Liver (tissue), 9 donors: ENCODE measurements around the gene ABCC2. TPM values are rescaled to one million over a fixed set of nuclear protein-coding genes. Genes with fewer than 3 reads are reported as not detected.
"Not testable (repeated sequence)": the region's sequence is repeated elsewhere in the genome, so short reads cannot be mapped to it uniquely, and the experiment has no call there.

ENCODE experiments used
- DNase-seq: peaks from one replicate; pipeline ENCODE4 v3.0.0-alpha.2; 2017; ENCODE audit warnings: low spot score
- H3K27ac ChIP-seq, 2 donors: one replicate each; pipeline ENCODE4 v1.7.0; 2013; ENCODE audit warnings: inconsistent platforms in 2 of 2, low read length in 2 of 2, control low read depth in 1 of 2, low read depth in 1 of 2, mild to moderate bottlenecking in 1 of 2
- H3K27me3 ChIP-seq, 4 donors: one replicate each; pipeline versions ENCODE4 v1.6.1 to v1.7.0; 2013; ENCODE audit warnings: low read length in 3 of 4, inconsistent platforms in 1 of 4, mild to moderate bottlenecking in 1 of 4, moderate library complexity in 1 of 4; ENCODE audit not compliant: control insufficient read depth in 4 of 4, insufficient read depth in 4 of 4
- H3K36me3 ChIP-seq, 4 donors: one replicate each; pipeline versions ENCODE4 v1.6.1 to v1.7.0; 2013; ENCODE audit warnings: low read length in 3 of 4, mild to moderate bottlenecking in 3 of 4, low read depth in 1 of 4, moderate library complexity in 1 of 4; ENCODE audit not compliant: control insufficient read depth in 4 of 4, insufficient read depth in 3 of 4
- H3K4me1 ChIP-seq, 4 donors: one replicate each; pipeline versions ENCODE4 v1.6.1 to v1.7.0; 2013; ENCODE audit warnings: low read length in 3 of 4, mild to moderate bottlenecking in 3 of 4, moderate library complexity in 1 of 4; ENCODE audit not compliant: control insufficient read depth in 4 of 4, insufficient read depth in 4 of 4
- H3K4me3 ChIP-seq, 3 donors: one replicate each; pipeline versions ENCODE4 v1.6.1 to v1.7.0; 2013; ENCODE audit warnings: low read length in 3 of 3, control low read depth in 1 of 3, low read depth in 1 of 3, mild to moderate bottlenecking in 1 of 3
- H3K9ac ChIP-seq, 2 donors: one replicate each; pipeline ENCODE4 v1.7.0; 2013; ENCODE audit warnings: low read length in 2 of 2, mild to moderate bottlenecking in 2 of 2, moderate library complexity in 2 of 2, control low read depth in 1 of 2, low read depth in 1 of 2
- H3K9me3 ChIP-seq, 4 donors: one replicate each; pipeline versions ENCODE4 v1.6.1 to v1.7.0; 2013; ENCODE audit warnings: low read length in 3 of 4; ENCODE audit not compliant: control insufficient read depth in 4 of 4
- ATF3 ChIP-seq: IDR thresholded peaks from 2 replicates; pipeline ENCODE4 v1.6.1; 2016; ENCODE audit warnings: antibody characterized with exemption
- CTCF ChIP-seq: fragments of 150-350 bp; IDR thresholded peaks from 2 replicates; pipeline ENCODE4 v1.5.1; 2017; ENCODE audit warnings: improper control_type of control experiment, low read depth, low read length; ENCODE audit not compliant: missing input control
- EGR1 ChIP-seq, 2 donors: IDR thresholded peaks; 2 replicates each; pipeline ENCODE4 v1.6.1; 2016 to 2018; ENCODE audit warnings: antibody characterized with exemption in 2 of 2, low read depth in 2 of 2
- FOXA2 ChIP-seq: IDR thresholded peaks from 2 replicates; pipeline ENCODE4 v1.6.1; 2016; ENCODE audit warnings: antibody characterized with exemption
- GABPA ChIP-seq, 2 donors: IDR thresholded peaks in 1 of 2; conservative IDR thresholded peaks in 1 of 2; 2 replicates each; pipeline ENCODE4 v1.6.1; 2016; ENCODE audit warnings: antibody characterized with exemption in 2 of 2, mild to moderate bottlenecking in 1 of 2, moderate library complexity in 1 of 2
- HNF4A ChIP-seq, 2 donors: conservative IDR thresholded peaks; 2 replicates each; pipeline ENCODE4 v1.6.1; 2016; ENCODE audit warnings: antibody characterized with exemption in 2 of 2, mild to moderate bottlenecking in 2 of 2
- HNF4G ChIP-seq: IDR thresholded peaks from 2 replicates; pipeline ENCODE4 v1.6.1; 2016; ENCODE audit warnings: antibody characterized with exemption
- JUND ChIP-seq, 2 donors: IDR thresholded peaks; 2 replicates each; pipeline ENCODE4 v1.6.1; 2016; ENCODE audit warnings: antibody characterized with exemption in 2 of 2
- NR2F2 ChIP-seq: IDR thresholded peaks from 2 replicates; pipeline ENCODE4 v1.6.1; 2016; ENCODE audit warnings: antibody characterized with exemption
- RAD21 ChIP-seq, 2 donors: IDR thresholded peaks; 2 replicates each; pipeline ENCODE4 v1.6.1; 2016; ENCODE audit warnings: antibody characterized with exemption in 2 of 2, mild to moderate bottlenecking in 2 of 2
- RXRA ChIP-seq, 2 donors: IDR thresholded peaks; 2 replicates each; pipeline ENCODE4 v1.6.1; 2017 to 2018; ENCODE audit warnings: antibody characterized with exemption in 2 of 2, mild to moderate bottlenecking in 1 of 2
- YY1 ChIP-seq: IDR thresholded peaks from 2 replicates; pipeline ENCODE4 v1.6.1; 2016; ENCODE audit warnings: antibody characterized with exemption, mild to moderate bottlenecking
- WGBS: extraction: QIAGEN DNeasy Blood & Tissue Kit; methylation state at CpG from one replicate; pipeline ENCODE4 v1.1.7; 2013; 5-methylcytosine and 5-hydroxymethylcytosine counted together
- polyA plus RNA-seq, 2 donors: library from polyadenylated mRNA; stranded (reverse) in 1 of 2; unstranded in 1 of 2; fragments of 200-250 nt in 1 of 2; fragments of >200 nt in 1 of 2; fragmentation: Nextera tagmentation in 1 of 2; extraction: Ambion mirVana in 1 of 2; gene quantifications; one replicate each; pipeline versions ENCODE4 v1.2.1 to v1.2.3, GENCODE V29; 2013 to 2015
- total RNA-seq, 2 donors: library from RNA; depleted of rRNA; stranded (reverse); fragments of >200 nt; gene quantifications; one replicate each; pipeline ENCODE4 v1.2.3, GENCODE V29; 2014
- TF ChIP-seq, protein P1 (sequence below): IDR thresholded peaks from 2 replicates; pipeline ENCODE4 v1.6.1; 2016; ENCODE audit warnings: antibody characterized with exemption
- TF ChIP-seq, protein P2 (sequence below): IDR thresholded peaks from 2 replicates; pipeline ENCODE4 v1.6.1; 2016; ENCODE audit warnings: antibody characterized with exemption, mild to moderate bottlenecking
- TF ChIP-seq, protein P3 (sequence below): IDR thresholded peaks from 2 replicates; pipeline ENCODE4 v1.6.1; 2016; ENCODE audit warnings: antibody characterized with exemption
- donor health status: healthy.
- donor health status: healthy.
- donor health status: healthy.
- donor health status: healthy.
- donor health status: healthy.

Gene ABCC2
- total and polyA plus RNA-seq, 4 donors, result 45.6 to 234 (median 70.1) TPM

GRCh38 chr10:99733366-99733765 lies 49.1 kb upstream of the ABCC2 start:
- Histone ChIP-seq H3K4me3 (no peak overlapping the region), H3K4me1 (peaks cover 2 to 22% (median 11%) of the 10 kb centered on the region in 4 donors), H3K9ac (no peak overlapping the region), H3K27ac (no peak overlapping the region), H3K27me3 (no peaks in the 10 kb centered on the region), H3K9me3 (no peaks in the 10 kb centered on the region), H3K36me3 (peaks cover 0 to 18% (median 10%) of the 10 kb centered on the region in 4 donors)
- WGBS, result 92% methylated on average over 8 of the region's 8 CpGs
- TF ChIP-seq, protein P1, sequence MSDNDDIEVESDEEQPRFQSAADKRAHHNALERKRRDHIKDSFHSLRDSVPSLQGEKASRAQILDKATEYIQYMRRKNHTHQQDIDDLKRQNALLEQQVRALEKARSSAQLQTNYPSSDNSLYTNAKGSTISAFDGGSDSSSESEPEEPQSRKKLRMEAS, result no peak
- TF ChIP-seq GABPA (IDR thresholded peaks at IDR 0.05 in 1 of 2, conservative IDR thresholded peaks at IDR 0.05 in 1 of 2), result no peak
- no peak for TF ChIP-seq ATF3
- TF ChIP-seq JUND (IDR thresholded peaks at IDR 0.05), result no peak
- no peak for TF ChIP-seq EGR1 (IDR thresholded peaks at IDR 0.05; ENCODE audit: low read depth in 2 of 2)
- no peak for TF ChIP-seq NR2F2
- no peak for DNase-seq

DNA sequence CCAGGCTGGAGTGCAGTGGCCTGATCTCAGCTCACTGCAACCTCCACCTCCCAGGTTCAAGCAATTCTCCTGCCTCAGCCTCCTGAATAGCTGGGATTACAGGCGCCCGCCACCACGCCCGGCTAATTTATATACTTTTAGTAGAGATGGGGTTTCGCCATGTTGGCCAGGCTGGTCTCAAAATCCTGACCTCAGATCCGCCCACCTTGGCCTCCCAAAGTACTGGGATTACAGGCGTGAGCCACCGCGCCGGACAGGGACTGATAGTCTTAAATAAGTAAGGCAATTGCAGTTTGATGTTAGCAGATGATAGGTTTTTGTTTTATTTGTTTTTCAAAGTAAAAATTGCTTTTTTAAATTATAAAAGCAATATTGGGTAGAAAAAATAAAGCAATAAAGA lies 48.3 kb upstream of the ABCC2 start:
- DNase-seq, H3K27ac ChIP-seq, H3K27me3 ChIP-seq, H3K9me3 ChIP-seq, H3K4me3 ChIP-seq, H3K9ac ChIP-seq: not testable (repeated sequence)
- Histone ChIP-seq H3K4me1 (peaks cover 2 to 22% (median 11%) of the 10 kb centered on the region in 4 donors), H3K36me3 (peaks cover 0 to 24% (median 6%) of the 10 kb centered on the region in 4 donors)
- WGBS, result 98% methylated on average over 10 of the region's 10 CpGs

DNA sequence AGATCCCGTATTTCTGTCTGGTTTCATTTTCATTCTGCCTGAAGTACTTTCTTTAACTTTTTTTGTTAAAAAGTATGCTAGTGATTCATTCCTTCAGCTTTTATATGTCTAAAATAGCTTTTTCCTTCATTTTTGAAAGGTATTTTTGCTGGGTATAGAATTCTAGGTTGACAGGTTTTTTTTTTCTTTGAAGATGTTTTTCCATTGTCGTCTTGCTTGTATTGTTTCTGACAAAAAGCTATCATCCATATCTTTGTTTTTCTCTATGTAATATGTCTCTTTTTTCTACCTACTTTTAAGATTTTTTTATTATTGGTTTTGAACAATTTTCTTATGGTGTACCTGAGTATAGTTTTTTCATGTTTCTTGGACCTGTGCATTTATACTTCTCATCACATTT lies 42.2 kb upstream of the ABCC2 start:
- no peak overlapping the region for H3K4me3 ChIP-seq
- 97% methylated on average over 2 of the region's 2 CpGs for WGBS
- H3K9ac ChIP-seq, result no peak overlapping the region
- no peak for DNase-seq
- H3K27me3 ChIP-seq, result no peaks in the 10 kb centered on the region
- H3K9me3 ChIP-seq, result no peaks in the 10 kb centered on the region
- H3K4me1 ChIP-seq, result peaks cover 0 to 6% (median 4%) of the 10 kb centered on the region in 4 donors
- H3K36me3 ChIP-seq, result peaks cover 6 to 71% (median 47%) of the 10 kb centered on the region in 4 donors
- TF ChIP-seq RXRA (IDR thresholded peaks at IDR 0.05), result no peak
- no peak overlapping the region for H3K27ac ChIP-seq

DNA sequence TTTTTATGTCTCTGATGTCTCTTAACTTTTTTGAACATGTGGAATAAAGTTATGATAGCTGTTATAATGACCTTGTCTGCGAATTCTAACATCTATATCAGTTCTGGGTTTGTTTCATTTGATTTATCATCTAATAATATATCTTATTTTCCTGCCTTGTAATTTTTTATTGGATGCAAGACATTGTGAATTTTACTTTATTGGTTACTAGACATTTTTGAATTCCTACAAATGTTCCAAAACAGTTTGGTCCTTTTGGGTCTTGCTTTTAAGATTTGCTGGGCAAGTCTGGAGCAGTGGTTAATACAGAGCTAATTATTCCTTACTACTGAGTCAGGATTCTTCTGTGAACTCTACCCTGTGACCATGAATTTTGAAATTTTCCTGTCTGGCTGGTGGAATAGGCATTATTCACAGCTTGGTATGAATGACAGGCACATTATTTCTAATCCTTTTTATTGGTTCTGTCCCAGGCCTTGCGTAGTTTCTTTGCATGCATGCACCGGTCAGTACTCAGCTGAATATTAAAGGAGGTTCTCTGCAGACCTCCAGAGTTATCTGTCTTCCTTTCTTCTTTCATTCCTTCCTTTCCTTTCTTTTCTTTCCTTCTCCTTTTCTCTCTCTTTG lies 41.4 kb upstream of the ABCC2 start:
- H3K4me1 ChIP-seq, result peaks cover 0 to 6% (median 3%) of the 10 kb centered on the region in 4 donors
- H3K9ac ChIP-seq, result no peak overlapping the region
- no peaks in the 10 kb centered on the region for H3K9me3 ChIP-seq
- over 99% methylated on average over 3 of the region's 3 CpGs for WGBS
- no peak overlapping the region for H3K4me3 ChIP-seq
- no peaks in the 10 kb centered on the region for H3K27me3 ChIP-seq
- peaks cover 7 to 75% (median 50%) of the 10 kb centered on the region in 4 donors for H3K36me3 ChIP-seq
- DNase-seq, result no peak
- H3K27ac ChIP-seq, result no peak overlapping the region
- no peak for TF ChIP-seq CTCF
- TF ChIP-seq HNF4A (conservative IDR thresholded peaks at IDR 0.05), result no peak
- no peak for TF ChIP-seq JUND (IDR thresholded peaks at IDR 0.05)
- TF ChIP-seq, protein P2, sequence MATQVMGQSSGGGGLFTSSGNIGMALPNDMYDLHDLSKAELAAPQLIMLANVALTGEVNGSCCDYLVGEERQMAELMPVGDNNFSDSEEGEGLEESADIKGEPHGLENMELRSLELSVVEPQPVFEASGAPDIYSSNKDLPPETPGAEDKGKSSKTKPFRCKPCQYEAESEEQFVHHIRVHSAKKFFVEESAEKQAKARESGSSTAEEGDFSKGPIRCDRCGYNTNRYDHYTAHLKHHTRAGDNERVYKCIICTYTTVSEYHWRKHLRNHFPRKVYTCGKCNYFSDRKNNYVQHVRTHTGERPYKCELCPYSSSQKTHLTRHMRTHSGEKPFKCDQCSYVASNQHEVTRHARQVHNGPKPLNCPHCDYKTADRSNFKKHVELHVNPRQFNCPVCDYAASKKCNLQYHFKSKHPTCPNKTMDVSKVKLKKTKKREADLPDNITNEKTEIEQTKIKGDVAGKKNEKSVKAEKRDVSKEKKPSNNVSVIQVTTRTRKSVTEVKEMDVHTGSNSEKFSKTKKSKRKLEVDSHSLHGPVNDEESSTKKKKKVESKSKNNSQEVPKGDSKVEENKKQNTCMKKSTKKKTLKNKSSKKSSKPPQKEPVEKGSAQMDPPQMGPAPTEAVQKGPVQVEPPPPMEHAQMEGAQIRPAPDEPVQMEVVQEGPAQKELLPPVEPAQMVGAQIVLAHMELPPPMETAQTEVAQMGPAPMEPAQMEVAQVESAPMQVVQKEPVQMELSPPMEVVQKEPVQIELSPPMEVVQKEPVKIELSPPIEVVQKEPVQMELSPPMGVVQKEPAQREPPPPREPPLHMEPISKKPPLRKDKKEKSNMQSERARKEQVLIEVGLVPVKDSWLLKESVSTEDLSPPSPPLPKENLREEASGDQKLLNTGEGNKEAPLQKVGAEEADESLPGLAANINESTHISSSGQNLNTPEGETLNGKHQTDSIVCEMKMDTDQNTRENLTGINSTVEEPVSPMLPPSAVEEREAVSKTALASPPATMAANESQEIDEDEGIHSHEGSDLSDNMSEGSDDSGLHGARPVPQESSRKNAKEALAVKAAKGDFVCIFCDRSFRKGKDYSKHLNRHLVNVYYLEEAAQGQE, result no peak
- TF ChIP-seq YY1, result no peak
- TF ChIP-seq FOXA2, result no peak
- TF ChIP-seq GABPA (IDR thresholded peaks at IDR 0.05 in 1 of 2, conservative IDR thresholded peaks at IDR 0.05 in 1 of 2), result no peak
- no peak for TF ChIP-seq NR2F2
- TF ChIP-seq RAD21 (IDR thresholded peaks at IDR 0.05), result no peak
- TF ChIP-seq HNF4G, result no peak
- TF ChIP-seq, protein P1, result no peak
- TF ChIP-seq, protein P3, sequence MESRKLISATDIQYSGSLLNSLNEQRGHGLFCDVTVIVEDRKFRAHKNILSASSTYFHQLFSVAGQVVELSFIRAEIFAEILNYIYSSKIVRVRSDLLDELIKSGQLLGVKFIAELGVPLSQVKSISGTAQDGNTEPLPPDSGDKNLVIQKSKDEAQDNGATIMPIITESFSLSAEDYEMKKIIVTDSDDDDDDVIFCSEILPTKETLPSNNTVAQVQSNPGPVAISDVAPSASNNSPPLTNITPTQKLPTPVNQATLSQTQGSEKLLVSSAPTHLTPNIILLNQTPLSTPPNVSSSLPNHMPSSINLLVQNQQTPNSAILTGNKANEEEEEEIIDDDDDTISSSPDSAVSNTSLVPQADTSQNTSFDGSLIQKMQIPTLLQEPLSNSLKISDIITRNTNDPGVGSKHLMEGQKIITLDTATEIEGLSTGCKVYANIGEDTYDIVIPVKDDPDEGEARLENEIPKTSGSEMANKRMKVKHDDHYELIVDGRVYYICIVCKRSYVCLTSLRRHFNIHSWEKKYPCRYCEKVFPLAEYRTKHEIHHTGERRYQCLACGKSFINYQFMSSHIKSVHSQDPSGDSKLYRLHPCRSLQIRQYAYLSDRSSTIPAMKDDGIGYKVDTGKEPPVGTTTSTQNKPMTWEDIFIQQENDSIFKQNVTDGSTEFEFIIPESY, result no peak
